Measurements from ENCODE around the gene GABPB1.

GABPB1 gene

DNA sequence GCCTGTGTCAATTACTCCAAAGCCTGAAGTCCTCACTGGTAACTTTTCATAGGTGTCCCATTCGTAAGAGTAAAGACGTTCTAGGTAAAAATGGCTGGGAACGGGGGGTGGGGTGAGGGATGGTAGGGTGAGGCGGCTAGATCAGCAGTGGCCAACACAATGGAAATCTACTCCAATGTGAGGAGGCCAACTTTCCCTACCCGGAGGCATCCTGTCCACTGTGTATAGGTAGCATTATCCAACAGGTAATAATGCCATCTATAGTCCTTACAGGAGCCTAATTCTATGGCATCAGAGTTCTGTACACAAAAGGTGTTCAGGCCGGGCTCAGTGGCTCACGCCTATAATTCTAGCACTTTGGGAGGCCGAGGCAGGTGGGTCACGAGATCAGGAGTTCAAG is 118.6 kb downstream of the GABPB1 start:
- DNase-seq (ENCODE audit: low read depth) = no peak
- no peak overlapping the region for H3K4me3 ChIP-seq (ENCODE audit: low read length)
- TF ChIP-seq, protein P1, sequence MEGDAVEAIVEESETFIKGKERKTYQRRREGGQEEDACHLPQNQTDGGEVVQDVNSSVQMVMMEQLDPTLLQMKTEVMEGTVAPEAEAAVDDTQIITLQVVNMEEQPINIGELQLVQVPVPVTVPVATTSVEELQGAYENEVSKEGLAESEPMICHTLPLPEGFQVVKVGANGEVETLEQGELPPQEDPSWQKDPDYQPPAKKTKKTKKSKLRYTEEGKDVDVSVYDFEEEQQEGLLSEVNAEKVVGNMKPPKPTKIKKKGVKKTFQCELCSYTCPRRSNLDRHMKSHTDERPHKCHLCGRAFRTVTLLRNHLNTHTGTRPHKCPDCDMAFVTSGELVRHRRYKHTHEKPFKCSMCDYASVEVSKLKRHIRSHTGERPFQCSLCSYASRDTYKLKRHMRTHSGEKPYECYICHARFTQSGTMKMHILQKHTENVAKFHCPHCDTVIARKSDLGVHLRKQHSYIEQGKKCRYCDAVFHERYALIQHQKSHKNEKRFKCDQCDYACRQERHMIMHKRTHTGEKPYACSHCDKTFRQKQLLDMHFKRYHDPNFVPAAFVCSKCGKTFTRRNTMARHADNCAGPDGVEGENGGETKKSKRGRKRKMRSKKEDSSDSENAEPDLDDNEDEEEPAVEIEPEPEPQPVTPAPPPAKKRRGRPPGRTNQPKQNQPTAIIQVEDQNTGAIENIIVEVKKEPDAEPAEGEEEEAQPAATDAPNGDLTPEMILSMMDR (IDR thresholded peaks at IDR 0.05; ENCODE audit: insufficient read depth, low read depth, low read length, missing control alignments) = no peak

DNA sequence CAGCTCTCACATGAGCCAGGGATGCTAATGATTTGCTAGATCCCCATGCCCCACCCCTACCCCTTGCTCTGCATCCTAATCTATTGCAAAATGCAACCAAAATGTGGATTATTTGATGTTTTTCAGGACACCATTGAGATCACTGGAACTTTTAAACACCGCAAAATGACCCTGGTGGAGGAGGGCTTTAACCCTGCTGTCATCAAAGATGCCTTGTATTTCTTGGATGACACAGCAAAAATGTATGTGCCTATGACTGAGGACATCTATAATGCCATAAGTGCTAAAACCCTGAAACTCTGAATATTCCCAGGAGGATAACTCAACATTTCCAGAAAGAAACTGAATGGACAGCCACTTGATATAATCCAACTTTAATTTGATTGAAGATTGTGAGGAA is 119.2 kb downstream of the GABPB1 start:
- TF ChIP-seq, protein P1 (IDR thresholded peaks at IDR 0.05; ENCODE audit: insufficient read depth, low read depth, low read length, missing control alignments) = no peak

DNA sequence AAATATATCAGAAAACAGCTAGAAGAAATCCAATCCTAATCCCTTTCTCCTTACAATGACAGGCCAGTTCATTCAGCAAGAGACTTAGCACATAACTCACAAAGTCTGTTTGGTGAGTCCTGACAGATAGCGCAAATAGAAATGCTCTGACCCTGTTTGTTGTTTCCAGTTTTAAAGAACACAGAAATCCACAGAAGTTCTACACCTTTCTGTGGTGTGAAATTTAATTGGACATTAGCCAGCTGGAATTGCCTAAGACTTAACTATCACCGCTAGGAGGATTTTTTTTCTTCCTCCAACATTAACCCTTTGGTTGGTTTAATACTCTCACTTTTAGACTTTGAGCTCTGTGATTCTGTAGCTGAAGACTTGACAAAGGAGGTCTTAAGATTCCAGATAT is 120.2 kb downstream of the GABPB1 start:
- DNase-seq (ENCODE audit: low read depth) = peak; percentile 49
- TF ChIP-seq, protein P1 (IDR thresholded peaks at IDR 0.05; ENCODE audit: insufficient read depth, low read depth, low read length, missing control alignments) = peak; percentile 18
- no peak overlapping the region for H3K4me3 ChIP-seq (ENCODE audit: low read length)

More for the DNA sequence above, 119.2 kb downstream of the GABPB1 start:
- DNase-seq (ENCODE audit: low read depth) = no peak
- no peak overlapping the region for H3K4me3 ChIP-seq (ENCODE audit: low read length)

DNA sequence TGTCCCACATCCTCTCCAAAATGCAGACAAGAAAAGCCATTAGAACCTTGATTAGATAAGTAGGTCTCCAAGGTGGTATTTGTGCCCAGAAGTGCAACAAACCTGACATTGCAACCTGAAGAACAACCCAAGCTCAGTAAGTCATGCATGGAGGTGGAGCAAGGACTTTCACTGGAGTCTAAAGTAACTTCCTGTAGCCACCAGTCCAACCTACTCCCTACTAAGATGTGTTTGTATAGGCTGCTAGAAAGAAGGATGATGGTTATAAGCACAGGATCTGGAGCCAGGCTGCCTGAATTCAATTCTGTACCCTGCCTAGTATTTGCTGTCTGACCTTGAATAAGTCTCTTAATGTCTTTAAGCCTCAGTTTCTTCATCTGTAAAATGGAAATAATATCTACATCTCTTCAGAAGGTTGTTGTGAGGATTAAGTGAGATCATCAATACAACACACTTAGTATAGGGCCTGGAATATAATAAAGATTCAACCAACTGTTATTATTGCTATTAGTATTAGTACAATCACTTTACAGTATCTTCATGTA is 121.7 kb downstream of the GABPB1 start:
- TF ChIP-seq, protein P1 (IDR thresholded peaks at IDR 0.05; ENCODE audit: insufficient read depth, low read depth, low read length, missing control alignments) = no peak
- no peak overlapping the region for H3K4me3 ChIP-seq (ENCODE audit: low read length)
- no peak for DNase-seq (ENCODE audit: low read depth)

DNA sequence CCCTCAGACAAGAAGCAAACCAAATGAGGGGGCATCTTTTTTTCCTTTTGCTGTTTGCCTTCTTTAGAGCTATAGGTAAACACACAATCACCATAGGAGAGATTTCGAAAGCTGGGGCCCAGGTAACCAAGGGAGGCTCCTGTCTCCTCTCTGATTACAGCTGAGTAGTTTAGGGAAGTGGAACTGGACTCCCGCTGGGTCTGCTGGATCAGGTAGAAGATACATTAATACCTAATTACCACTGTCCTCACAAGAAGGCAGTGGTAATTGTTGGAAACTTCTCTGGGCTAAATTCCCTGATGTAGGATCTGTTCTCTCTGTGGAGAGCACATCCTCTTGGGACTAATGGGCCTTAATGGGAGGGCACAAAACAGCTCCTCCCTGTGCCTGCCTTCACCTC is 122.2 kb downstream of the GABPB1 start:
- DNase-seq (ENCODE audit: low read depth) = no peak
- TF ChIP-seq, protein P1 (IDR thresholded peaks at IDR 0.05; ENCODE audit: insufficient read depth, low read depth, low read length, missing control alignments) = no peak

DNA sequence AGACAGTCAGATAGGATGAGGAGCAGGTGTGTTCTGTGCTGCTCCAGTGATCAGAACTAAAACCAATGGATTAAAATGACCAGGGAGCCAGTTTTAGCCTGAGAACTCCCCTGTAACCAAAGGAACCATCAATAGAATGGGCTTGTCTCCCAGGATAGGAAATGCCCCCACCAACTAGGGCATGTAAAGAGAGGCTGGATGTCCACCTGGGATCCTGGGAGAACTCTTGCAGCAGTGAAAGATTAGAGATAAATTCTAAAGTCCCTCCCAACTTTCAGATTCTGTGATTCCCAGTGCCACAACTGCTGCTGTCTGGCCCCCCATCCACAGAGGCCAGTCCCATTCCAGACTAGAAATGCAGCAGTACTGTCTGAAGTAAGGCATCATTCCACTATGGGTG is 123.2 kb downstream of the GABPB1 start:
- TF ChIP-seq, protein P1 (IDR thresholded peaks at IDR 0.05; ENCODE audit: insufficient read depth, low read depth, low read length, missing control alignments) = no peak
- H3K4me3 ChIP-seq (ENCODE audit: low read length) = no peak overlapping the region

More for the DNA sequence above, 122.2 kb downstream of the GABPB1 start:
- no peak overlapping the region for H3K4me3 ChIP-seq (ENCODE audit: low read length)

DNA sequence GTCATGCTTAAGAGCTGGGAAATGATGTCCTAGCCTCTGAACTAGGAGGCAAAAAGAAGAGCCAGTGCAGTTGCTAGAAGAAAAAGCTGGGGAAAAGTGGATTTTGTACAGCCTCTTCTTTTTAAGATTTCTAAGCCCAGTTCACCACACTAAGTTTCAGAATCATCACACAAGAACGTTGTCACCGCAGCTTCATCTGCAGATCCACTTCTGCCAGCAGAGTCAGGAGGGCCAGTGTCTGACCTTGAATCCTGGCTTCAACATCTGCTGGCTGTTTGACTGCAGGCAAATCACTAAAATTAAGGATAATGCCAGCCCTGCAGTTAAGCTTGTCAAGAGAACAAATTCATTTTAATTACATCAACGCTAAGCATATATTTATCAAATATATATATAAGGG is 125.7 kb downstream of the GABPB1 start:
- TF ChIP-seq, protein P1 (IDR thresholded peaks at IDR 0.05; ENCODE audit: insufficient read depth, low read depth, low read length, missing control alignments) = no peak
- DNase-seq (ENCODE audit: low read depth) = no peak
- no peak overlapping the region for H3K4me3 ChIP-seq (ENCODE audit: low read length)

More for the DNA sequence above, 123.2 kb downstream of the GABPB1 start:
- DNase-seq (ENCODE audit: low read depth) = no peak
